ENCODE measurements around the gene CLK2. TPM values are rescaled to one million over a fixed set of nuclear protein-coding genes. Genes with fewer than 3 reads are reported as not detected.

Gene CLK2
- total and polyA plus RNA-seq, 2 of the 13 experiments (the other 11 are each of a cell fraction or from before 2014, with no cell fraction given): 20.1 to 73.5 TPM

DNA sequence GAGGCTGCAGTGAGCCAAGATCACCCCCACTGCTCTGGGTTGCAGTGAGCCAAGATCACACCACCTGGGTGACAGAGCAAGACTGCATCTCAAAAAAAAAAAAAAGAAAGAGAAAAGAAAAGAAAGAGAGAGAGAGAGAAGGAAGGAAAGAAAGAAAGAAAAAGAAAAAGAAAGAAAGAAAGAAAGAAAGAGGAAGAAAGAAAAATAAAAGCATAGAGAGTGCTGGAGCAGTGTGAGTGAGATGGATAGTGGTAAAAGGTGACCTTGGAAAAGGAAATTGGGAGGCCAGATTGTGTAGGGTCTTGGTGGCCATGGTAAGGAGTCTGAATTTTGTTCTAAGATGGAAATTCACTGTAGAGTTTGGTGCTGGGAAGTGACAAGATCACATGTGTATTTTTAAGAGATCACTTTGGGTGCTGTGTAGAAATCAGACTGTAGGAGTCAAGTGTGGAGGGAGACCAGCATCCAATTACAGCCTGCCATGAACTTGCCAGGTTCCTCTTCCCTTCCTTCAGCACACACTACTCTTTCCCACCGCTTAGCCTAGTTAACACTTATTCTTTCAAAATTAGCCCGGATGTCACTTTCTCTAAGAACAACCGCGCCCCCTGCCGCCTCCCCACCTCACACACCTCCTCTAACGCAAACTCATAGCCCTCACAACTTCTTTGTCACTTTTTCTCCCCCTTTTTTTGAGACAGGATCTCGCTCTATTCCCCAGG lies 47.0 kb downstream of the CLK2 start (continued):
- no peak for TF ChIP-seq KLF12 (CRISPR knock-in tag; IDR thresholded peaks at IDR 0.05; ENCODE audit: borderline replicate concordance)
- TF ChIP-seq ZNF670 (CRISPR knock-in tag; IDR thresholded peaks at IDR 0.05; ENCODE audit: borderline replicate concordance): no peak
- TF ChIP-seq SAP130 (CRISPR knock-in tag; IDR thresholded peaks at IDR 0.05; ENCODE audit: low read depth): no peak
- no peak for TF ChIP-seq ZNF431 (CRISPR knock-in tag; IDR thresholded peaks at IDR 0.05; ENCODE audit: borderline replicate concordance, low read depth)
- TF ChIP-seq ZNF180 (CRISPR knock-in tag; IDR thresholded peaks at IDR 0.05; ENCODE audit: borderline replicate concordance, low read depth): no peak
- no peak for TF ChIP-seq KDM2A (CRISPR knock-in tag; IDR thresholded peaks at IDR 0.05; ENCODE audit: borderline replicate concordance, low read depth)
- TF ChIP-seq, protein P1, sequence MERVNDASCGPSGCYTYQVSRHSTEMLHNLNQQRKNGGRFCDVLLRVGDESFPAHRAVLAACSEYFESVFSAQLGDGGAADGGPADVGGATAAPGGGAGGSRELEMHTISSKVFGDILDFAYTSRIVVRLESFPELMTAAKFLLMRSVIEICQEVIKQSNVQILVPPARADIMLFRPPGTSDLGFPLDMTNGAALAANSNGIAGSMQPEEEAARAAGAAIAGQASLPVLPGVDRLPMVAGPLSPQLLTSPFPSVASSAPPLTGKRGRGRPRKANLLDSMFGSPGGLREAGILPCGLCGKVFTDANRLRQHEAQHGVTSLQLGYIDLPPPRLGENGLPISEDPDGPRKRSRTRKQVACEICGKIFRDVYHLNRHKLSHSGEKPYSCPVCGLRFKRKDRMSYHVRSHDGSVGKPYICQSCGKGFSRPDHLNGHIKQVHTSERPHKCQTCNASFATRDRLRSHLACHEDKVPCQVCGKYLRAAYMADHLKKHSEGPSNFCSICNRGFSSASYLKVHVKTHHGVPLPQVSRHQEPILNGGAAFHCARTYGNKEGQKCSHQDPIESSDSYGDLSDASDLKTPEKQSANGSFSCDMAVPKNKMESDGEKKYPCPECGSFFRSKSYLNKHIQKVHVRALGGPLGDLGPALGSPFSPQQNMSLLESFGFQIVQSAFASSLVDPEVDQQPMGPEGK (CRISPR knock-in tag; IDR thresholded peaks at IDR 0.05): no peak
- TF ChIP-seq CHD4 (IDR thresholded peaks at IDR 0.05; ENCODE audit: borderline replicate concordance, low read length): no peak
- no peak for TF ChIP-seq ZFY (CRISPR knock-in tag; IDR thresholded peaks at IDR 0.05)
- TF ChIP-seq FOXM1 (CRISPR knock-in tag; IDR thresholded peaks at IDR 0.05): no peak
- TF ChIP-seq, protein P2, sequence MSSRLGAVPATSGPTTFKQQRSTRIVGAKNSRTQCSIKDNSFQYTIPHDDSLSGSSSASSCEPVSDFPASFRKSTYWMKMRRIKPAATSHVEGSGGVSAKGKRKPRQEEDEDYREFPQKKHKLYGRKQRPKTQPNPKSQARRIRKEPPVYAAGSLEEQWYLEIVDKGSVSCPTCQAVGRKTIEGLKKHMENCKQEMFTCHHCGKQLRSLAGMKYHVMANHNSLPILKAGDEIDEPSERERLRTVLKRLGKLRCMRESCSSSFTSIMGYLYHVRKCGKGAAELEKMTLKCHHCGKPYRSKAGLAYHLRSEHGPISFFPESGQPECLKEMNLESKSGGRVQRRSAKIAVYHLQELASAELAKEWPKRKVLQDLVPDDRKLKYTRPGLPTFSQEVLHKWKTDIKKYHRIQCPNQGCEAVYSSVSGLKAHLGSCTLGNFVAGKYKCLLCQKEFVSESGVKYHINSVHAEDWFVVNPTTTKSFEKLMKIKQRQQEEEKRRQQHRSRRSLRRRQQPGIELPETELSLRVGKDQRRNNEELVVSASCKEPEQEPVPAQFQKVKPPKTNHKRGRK (CRISPR knock-in tag; IDR thresholded peaks at IDR 0.05): peak; percentile 86; the same call in 1 of the 2 replicates
- no peak for TF ChIP-seq GABPA (IDR thresholded peaks at IDR 0.05; ENCODE audit: low read depth, low read length)
- TF ChIP-seq GABPA (CRISPR knock-in tag; IDR thresholded peaks at IDR 0.05; ENCODE audit: low read depth): peak; percentile 25; the same call in 1 of the 2 replicates
- TF ChIP-seq, protein P3, sequence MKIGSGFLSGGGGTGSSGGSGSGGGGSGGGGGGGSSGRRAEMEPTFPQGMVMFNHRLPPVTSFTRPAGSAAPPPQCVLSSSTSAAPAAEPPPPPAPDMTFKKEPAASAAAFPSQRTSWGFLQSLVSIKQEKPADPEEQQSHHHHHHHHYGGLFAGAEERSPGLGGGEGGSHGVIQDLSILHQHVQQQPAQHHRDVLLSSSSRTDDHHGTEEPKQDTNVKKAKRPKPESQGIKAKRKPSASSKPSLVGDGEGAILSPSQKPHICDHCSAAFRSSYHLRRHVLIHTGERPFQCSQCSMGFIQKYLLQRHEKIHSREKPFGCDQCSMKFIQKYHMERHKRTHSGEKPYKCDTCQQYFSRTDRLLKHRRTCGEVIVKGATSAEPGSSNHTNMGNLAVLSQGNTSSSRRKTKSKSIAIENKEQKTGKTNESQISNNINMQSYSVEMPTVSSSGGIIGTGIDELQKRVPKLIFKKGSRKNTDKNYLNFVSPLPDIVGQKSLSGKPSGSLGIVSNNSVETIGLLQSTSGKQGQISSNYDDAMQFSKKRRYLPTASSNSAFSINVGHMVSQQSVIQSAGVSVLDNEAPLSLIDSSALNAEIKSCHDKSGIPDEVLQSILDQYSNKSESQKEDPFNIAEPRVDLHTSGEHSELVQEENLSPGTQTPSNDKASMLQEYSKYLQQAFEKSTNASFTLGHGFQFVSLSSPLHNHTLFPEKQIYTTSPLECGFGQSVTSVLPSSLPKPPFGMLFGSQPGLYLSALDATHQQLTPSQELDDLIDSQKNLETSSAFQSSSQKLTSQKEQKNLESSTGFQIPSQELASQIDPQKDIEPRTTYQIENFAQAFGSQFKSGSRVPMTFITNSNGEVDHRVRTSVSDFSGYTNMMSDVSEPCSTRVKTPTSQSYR (CRISPR knock-in tag; IDR thresholded peaks at IDR 0.05; ENCODE audit: borderline replicate concordance): no peak
- TF ChIP-seq SIN3A (IDR thresholded peaks at IDR 0.05; ENCODE audit: borderline replicate concordance, low read depth, low read length): 0 out of 2 replicates have a peak, but pooled peaks have one; percentile 55
- no peak for TF ChIP-seq RXRB (CRISPR knock-in tag; IDR thresholded peaks at IDR 0.05; ENCODE audit: borderline replicate concordance)
- TF ChIP-seq SOX6 (IDR thresholded peaks at IDR 0.05): no peak
- no peak for TF ChIP-seq SOX6 (CRISPR knock-in tag; IDR thresholded peaks at IDR 0.05)
- TF ChIP-seq, protein P4, sequence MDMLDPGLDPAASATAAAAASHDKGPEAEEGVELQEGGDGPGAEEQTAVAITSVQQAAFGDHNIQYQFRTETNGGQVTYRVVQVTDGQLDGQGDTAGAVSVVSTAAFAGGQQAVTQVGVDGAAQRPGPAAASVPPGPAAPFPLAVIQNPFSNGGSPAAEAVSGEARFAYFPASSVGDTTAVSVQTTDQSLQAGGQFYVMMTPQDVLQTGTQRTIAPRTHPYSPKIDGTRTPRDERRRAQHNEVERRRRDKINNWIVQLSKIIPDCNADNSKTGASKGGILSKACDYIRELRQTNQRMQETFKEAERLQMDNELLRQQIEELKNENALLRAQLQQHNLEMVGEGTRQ (IDR thresholded peaks at IDR 0.05; ENCODE audit: low read depth, low read length): no peak
- TF ChIP-seq, protein P4 (CRISPR knock-in tag; IDR thresholded peaks at IDR 0.05; ENCODE audit: borderline replicate concordance): no peak

All from HepG2 (cell line).